GM18499 (cell line): ENCODE data around the gene ALAS1.

Experiments used
- ATAC-seq: cut with Tn5 transposase; IDR thresholded peaks from one replicate; pipeline ENCODE4 v1.9.1; 2021; ENCODE audit warnings: moderate number of reproducible peaks; ENCODE audit not compliant: insufficient read depth, unreplicated experiment

The ALAS1 gene

GRCh38 chr3:52232279-52233107 lies 34.5 kb downstream of the ALAS1 start:
- no peak for ATAC-seq

- no peak for ATAC-seq
Measured at GRCh38 chr3:52233108-52233591, 35.2 kb downstream of the ALAS1 start.

GRCh38 chr3:52233968-52234367 lies 36.0 kb downstream of the ALAS1 start:
- ATAC-seq = no peak

GRCh38 chr3:52234516-52235447 lies 36.8 kb downstream of the ALAS1 start:
- ATAC-seq = no peak

- no peak for ATAC-seq
Measured at GRCh38 chr3:52236424-52236886, 38.5 kb downstream of the ALAS1 start.

- ATAC-seq = no peak
Measured at GRCh38 chr3:52237006-52237656, 39.2 kb downstream of the ALAS1 start.

- no peak for ATAC-seq
Measured at GRCh38 chr3:52237657-52238172, 39.8 kb downstream of the ALAS1 start.

- ATAC-seq = no peak
Measured at GRCh38 chr3:52238193-52238760, 40.3 kb downstream of the ALAS1 start.

GRCh38 chr3:52238761-52239701 lies 41.1 kb downstream of the ALAS1 start, which contains the start of gene TWF2:
Gene TWF2 (minus strand): TSS chr3:52239158. CDS start chr3:52239016, 142 bp downstream.
- ATAC-seq = no peak

GRCh38 chr3:52240059-52240885 lies 42.3 kb downstream of the ALAS1 start:
- no peak for ATAC-seq

GRCh38 chr3:52240886-52241370 lies 43.0 kb downstream of the ALAS1 start:
- no peak for ATAC-seq

- no peak for ATAC-seq
Measured at GRCh38 chr3:52242039-52242438, 44.1 kb downstream of the ALAS1 start.

- no peak for ATAC-seq
Measured at GRCh38 chr3:52243791-52244628, 46.0 kb downstream of the ALAS1 start.

GRCh38 chr3:52245322-52246263 lies 47.6 kb downstream of the ALAS1 start, which contains the start of gene PPM1M:
Gene PPM1M (plus strand): TSS chr3:52245759. CDS start chr3:52245825, 66 bp downstream.
- ATAC-seq = no peak

- ATAC-seq = no peak
Measured at GRCh38 chr3:52246264-52246620, 48.3 kb downstream of the ALAS1 start.
